ENCODE results near the gene PRKD2.

- TF ChIP-seq CTCF (IDR thresholded peaks at IDR 0.05) (no peak), POLR2A (IDR thresholded peaks at IDR 0.05) (no peak)
Observed at GRCh38 chr19:46759206-46759605, 42.3 kb upstream of the PRKD2 start.
